HG02938 (cell line): ENCODE measurements around the gene SCAMP4.
"Not testable (repeated sequence)": the region's sequence is repeated elsewhere in the genome, so short reads cannot be mapped to it uniquely, and the experiment has no call there.

Experiments used
- ATAC-seq: cut with Tn5 transposase; IDR thresholded peaks from one replicate; pipeline ENCODE4 v1.9.1; 2021; ENCODE audit warnings: mild to moderate bottlenecking, moderate library complexity; ENCODE audit not compliant: unreplicated experiment

Gene SCAMP4

GRCh38 chr19:1882089-1882785, 23.0 kb upstream of the SCAMP4 start:
- ATAC-seq: no peak

- ATAC-seq: no peak
Measured at GRCh38 chr19:1882786-1883692, 22.2 kb upstream of the SCAMP4 start.

GRCh38 chr19:1883784-1884183, 21.4 kb upstream of the SCAMP4 start:
- no peak for ATAC-seq

GRCh38 chr19:1884291-1884718, 20.9 kb upstream of the SCAMP4 start:
- ATAC-seq: no peak

- peak; percentile 15 for ATAC-seq
Measured at GRCh38 chr19:1884719-1885334, 20.4 kb upstream of the SCAMP4 start.

GRCh38 chr19:1885398-1886119, 19.6 kb upstream of the SCAMP4 start, which contains the start of gene ABHD17A:
Gene ABHD17A (minus strand): TSS chr19:1885496. CDS start chr19:1881566, 3,930 bp downstream.
- peak; percentile 64 for ATAC-seq

GRCh38 chr19:1886360-1886759, 18.8 kb upstream of the SCAMP4 start:
- not testable (repeated sequence) for ATAC-seq

GRCh38 chr19:1888385-1888784, 16.8 kb upstream of the SCAMP4 start:
- no peak for ATAC-seq

- no peak for ATAC-seq
Measured at GRCh38 chr19:1889907-1890306, 15.3 kb upstream of the SCAMP4 start.

GRCh38 chr19:1893791-1894190, 11.4 kb upstream of the SCAMP4 start:
- no peak for ATAC-seq

GRCh38 chr19:1896508-1896907, 8.7 kb upstream of the SCAMP4 start:
- ATAC-seq: no peak

GRCh38 chr19:1901940-1902404, 3.2 kb upstream of the SCAMP4 start:
- ATAC-seq: no peak

- ATAC-seq: no peak
Measured at GRCh38 chr19:1902923-1903322, 2.3 kb upstream of the SCAMP4 start.

- peak; percentile 12 for ATAC-seq
Measured at GRCh38 chr19:1904860-1905109, 414 bp upstream of the SCAMP4 start.

- no peak for ATAC-seq
Measured at GRCh38 chr19:1905863-1906375, 720 bp downstream of the SCAMP4 start.

- ATAC-seq: no peak
Measured at GRCh38 chr19:1906985-1907562, 1.9 kb downstream of the SCAMP4 start.

GRCh38 chr19:1907563-1908363, 2.6 kb downstream of the SCAMP4 start:
- ATAC-seq: no peak

GRCh38 chr19:1908364-1908678, 3.1 kb downstream of the SCAMP4 start:
- no peak for ATAC-seq

GRCh38 chr19:1909761-1910080, 4.5 kb downstream of the SCAMP4 start:
- no peak for ATAC-seq

GRCh38 chr19:1910177-1910576, 5.0 kb downstream of the SCAMP4 start:
- no peak for ATAC-seq
